ENCODE measurements around the gene PPP2R1B. TPM values are rescaled to one million over a fixed set of nuclear protein-coding genes. Genes with fewer than 3 reads are reported as not detected.

The PPP2R1B gene
- total RNA-seq, 1 experiment from 2014 or later: 105 TPM

GRCh38 chr11:111739299-111739698 is 26.9 kb downstream of the PPP2R1B start:
- Mint-ChIP-seq H3K4me1 (peaks cover 20 to 31% of the 10 kb centered on the region in 2 experiments), H3K36me3 (ENCODE audit: insufficient read depth in 1 of 3, low read depth in 3 of 3) (peaks cover 10 to 48% (median 20%) of the 10 kb centered on the region in 3 experiments; a peak in 5 of 7 replicates), H3K27me3 (ENCODE audit: low read depth) (no peaks in the 10 kb centered on the region), H3K27ac (peak overlapping the region in 1 of 3 experiments; percentile 70; a peak in 2 of 7 replicates), H3K9me3 (no peaks in the 10 kb centered on the region), H3K4me3 (no peak overlapping the region)
- no peak overlapping the region for H2BK120ac ChIP-seq (ENCODE audit: low read depth, low read length, poor library complexity, severe bottlenecking)
- H3K23me2 ChIP-seq (ENCODE audit: insufficient read length, low read depth, low read length, poor library complexity, severe bottlenecking): no peaks in the 10 kb centered on the region
- H4K5ac ChIP-seq (ENCODE audit: insufficient read length, low read depth, low read length): no peak overlapping the region
- no peak overlapping the region for H3K23ac ChIP-seq (ENCODE audit: insufficient read length, low read depth, low read length)
- H2BK5ac ChIP-seq (ENCODE audit: insufficient read length, low read length): no peak overlapping the region
- H2BK12ac ChIP-seq (ENCODE audit: insufficient read length, low read depth, low read length): no peak overlapping the region
- H3K14ac ChIP-seq (ENCODE audit: insufficient read depth, low read length): no peak overlapping the region
- no peak overlapping the region for H3K56ac ChIP-seq (ENCODE audit: insufficient read length, low read depth, low read length)
- H4K8ac ChIP-seq (replicated peaks; ENCODE audit: insufficient read length, low read depth, low read length): no peak overlapping the region
- no peak for DNase-seq
- H3K4me1 ChIP-seq (ENCODE audit: insufficient read depth, low read length): no peaks in the 10 kb centered on the region
- no peak overlapping the region for H3K18ac ChIP-seq (ENCODE audit: insufficient read length, low read depth, low read length)
- no peak overlapping the region for H2AK5ac ChIP-seq (ENCODE audit: insufficient read length, low read length)
- no peak overlapping the region for H2BK20ac ChIP-seq (ENCODE audit: low read depth, low read length, poor library complexity, severe bottlenecking)
- H3K4ac ChIP-seq (ENCODE audit: low read depth, low read length): no peak overlapping the region
- H3K27me3 ChIP-seq (ENCODE audit: insufficient read depth, low read length): no peaks in the 10 kb centered on the region
- no peaks in the 10 kb centered on the region for H3K79me1 ChIP-seq (ENCODE audit: insufficient read depth, low read depth, low read length, poor library complexity, severe bottlenecking)
- H4K20me1 ChIP-seq (ENCODE audit: control insufficient read depth, insufficient read depth, insufficient read length): no peaks in the 10 kb centered on the region
- H3K27ac ChIP-seq (ENCODE audit: insufficient read length, low read depth, low read length): no peak overlapping the region
- no peak for TF ChIP-seq CTCF (conservative IDR thresholded peaks at IDR 0.05)
- no peak overlapping the region for H2BK15ac ChIP-seq (ENCODE audit: low read depth, low read length)
- H3K9me3 ChIP-seq (ENCODE audit: control insufficient read depth, low read depth, low read length): no peaks in the 10 kb centered on the region
- H3K79me2 ChIP-seq (ENCODE audit: insufficient read depth, low read length): no peaks in the 10 kb centered on the region
- H4K91ac ChIP-seq (ENCODE audit: insufficient read length, low read depth, low read length): no peak overlapping the region
- no peak overlapping the region for H3K9ac ChIP-seq (ENCODE audit: extremely low read depth, insufficient read length, low read length)
- no peak overlapping the region for H2AFZ ChIP-seq (ENCODE audit: low read length)
- no CpG with 5 or more reads among the region's 2 CpGs for WGBS (ENCODE audit: extremely low coverage, insufficient read length, low lambda C conversion rate)
- H3T11ph ChIP-seq (ENCODE audit: low read length): no peak overlapping the region
- H3K4me2 ChIP-seq (ENCODE audit: insufficient read depth, insufficient read length, low read length): no peak overlapping the region
